Astrocyte of the cerebellum (primary cell): ENCODE results near the gene SDK2.

ENCODE experiments used
- DNase-seq: peaks from one replicate; pipeline ENCODE4 v3.0.0-alpha.2; 2011; ENCODE audit warnings: low read depth
- H3K4me3 ChIP-seq: 2 replicates; pipeline ENCODE4 v1.5.1; 2011; ENCODE audit warnings: mild to moderate bottlenecking, low read depth, low read length, moderate library complexity
- in situ Hi-C: cut with HindIII; loops from 2 replicates; pipeline ENCODE4 v1.10.0; 2017; ENCODE audit warnings: low sequenced_read_pairs
- TF ChIP-seq, protein P1 (sequence below): IDR thresholded peaks from 2 replicates; pipeline ENCODE4 v1.5.1; 2012; ENCODE audit warnings: low read length, low read depth, moderate library complexity, mild to moderate bottlenecking; ENCODE audit errors: missing control alignments

SDK2 gene

DNA sequence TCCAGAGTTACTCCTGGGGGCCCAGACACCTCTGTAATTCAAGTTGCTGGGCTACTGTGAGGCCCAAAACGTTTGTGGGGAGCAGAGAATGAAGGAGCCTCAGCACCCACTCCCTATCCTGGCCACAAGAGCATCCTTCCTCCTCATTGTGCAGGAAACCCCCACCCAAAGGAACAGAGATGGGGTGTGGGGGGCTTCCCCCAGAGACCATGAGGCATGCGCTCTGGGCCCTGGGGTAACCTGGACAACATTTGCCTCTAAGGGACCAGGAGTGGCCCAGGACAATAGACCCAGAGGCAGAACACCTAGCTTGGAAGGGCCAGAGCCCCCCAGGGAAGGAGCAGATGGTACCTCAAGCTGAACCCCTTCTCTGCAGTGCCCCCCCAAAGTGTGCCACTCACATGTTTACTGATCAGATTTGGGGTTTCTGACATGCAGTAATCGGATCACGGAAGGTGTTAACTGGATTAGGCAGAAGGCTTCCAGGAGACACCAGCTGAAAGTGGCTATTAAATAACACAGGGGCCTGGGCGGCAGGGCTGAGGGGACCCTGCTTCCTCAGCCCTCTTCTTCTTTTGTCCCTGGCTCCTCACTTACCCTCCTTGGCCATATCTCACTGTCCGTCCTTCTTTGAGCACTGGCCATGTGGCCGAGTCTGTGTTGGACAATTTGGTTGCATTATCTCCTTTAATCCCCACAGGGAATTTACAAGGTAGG, 50.8 kb downstream of the SDK2 start:
- in situ Hi-C loops: no loop called here
- no peak overlapping the region for H3K4me3 ChIP-seq
- TF ChIP-seq, protein P1, sequence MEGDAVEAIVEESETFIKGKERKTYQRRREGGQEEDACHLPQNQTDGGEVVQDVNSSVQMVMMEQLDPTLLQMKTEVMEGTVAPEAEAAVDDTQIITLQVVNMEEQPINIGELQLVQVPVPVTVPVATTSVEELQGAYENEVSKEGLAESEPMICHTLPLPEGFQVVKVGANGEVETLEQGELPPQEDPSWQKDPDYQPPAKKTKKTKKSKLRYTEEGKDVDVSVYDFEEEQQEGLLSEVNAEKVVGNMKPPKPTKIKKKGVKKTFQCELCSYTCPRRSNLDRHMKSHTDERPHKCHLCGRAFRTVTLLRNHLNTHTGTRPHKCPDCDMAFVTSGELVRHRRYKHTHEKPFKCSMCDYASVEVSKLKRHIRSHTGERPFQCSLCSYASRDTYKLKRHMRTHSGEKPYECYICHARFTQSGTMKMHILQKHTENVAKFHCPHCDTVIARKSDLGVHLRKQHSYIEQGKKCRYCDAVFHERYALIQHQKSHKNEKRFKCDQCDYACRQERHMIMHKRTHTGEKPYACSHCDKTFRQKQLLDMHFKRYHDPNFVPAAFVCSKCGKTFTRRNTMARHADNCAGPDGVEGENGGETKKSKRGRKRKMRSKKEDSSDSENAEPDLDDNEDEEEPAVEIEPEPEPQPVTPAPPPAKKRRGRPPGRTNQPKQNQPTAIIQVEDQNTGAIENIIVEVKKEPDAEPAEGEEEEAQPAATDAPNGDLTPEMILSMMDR: no peak
- DNase-seq: no peak

DNA sequence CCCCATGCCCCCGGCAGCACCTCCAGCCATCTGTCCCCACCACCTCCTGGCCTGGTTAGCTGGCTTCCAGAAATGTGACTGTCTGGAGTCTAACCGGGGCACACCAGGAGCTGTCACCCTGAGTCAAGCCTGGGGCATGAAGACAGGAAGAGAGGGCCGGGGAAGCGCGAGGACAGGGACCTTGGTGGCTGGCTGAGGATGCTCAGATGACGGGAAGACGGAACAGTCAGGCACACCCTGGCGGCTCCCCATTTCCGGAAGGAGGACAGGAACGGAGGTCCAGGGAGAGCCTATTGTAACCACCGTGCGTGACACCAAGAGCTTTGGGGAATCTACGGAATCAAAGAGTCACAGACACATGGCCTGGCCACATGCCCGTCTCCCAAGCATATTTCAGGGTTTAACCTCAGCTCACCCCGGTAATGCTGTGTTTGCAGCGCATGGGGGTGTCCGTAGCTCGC, 51.7 kb downstream of the SDK2 start:
- DNase-seq: no peak
- TF ChIP-seq, protein P1: no peak
- H3K4me3 ChIP-seq: no peak overlapping the region
- in situ Hi-C loops: no loop called here

DNA sequence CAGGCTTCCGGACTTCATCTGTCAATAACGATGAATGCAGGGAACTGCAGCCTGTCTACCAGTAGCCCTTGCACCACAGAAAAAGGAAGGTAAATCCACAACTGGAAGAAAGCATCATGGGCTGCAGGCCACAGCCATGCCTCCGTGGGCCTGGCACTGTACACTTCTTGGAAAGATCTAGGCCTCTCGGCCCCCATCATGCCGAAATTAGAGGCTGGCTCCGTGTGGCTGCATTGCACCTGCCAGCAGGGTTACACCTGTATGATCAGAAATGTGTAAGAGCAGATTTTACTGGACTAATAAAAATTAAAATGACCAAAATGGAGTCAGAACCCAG, 52.2 kb downstream of the SDK2 start:
- no peak overlapping the region for H3K4me3 ChIP-seq
- TF ChIP-seq, protein P1: no peak
- DNase-seq: no peak
- in situ Hi-C loops: no loop called here

DNA sequence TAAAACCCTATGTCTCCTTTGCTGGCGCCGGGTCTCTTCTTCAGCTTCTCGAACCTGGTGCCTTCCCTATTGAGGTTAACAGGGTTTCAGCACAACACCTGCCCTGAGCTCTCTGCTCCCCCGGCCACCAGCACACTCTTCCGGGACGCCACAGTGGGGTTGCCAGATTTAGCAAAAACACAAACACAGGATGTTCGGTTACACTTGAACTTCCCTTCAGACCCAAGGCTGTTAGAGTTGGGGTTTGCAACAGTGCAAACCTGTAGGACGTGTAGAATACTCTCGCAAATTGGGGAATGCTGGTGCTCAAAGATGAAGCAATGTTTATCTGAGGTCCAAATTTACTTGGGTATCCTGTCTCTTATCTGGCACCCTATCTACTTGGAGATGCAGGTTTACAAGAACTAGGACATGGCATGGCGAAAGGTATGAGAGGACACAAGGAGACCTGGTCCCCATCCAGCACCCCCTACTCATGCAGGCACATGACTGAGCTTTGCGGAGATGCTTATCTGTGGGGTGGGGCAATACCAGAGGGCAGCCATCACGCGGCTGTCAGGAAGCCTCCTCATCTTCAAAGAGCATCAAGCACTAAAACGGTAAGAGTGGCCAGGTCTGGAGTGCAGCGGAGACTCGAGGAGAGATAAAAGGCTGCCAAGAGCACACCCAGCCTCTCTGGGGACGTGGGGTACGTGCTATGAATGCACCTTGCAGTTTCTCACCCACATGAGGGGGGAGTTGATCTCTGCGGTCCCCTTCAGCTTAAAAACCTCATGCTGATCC, 52.8 kb downstream of the SDK2 start:
- in situ Hi-C loops: no loop called here
- TF ChIP-seq, protein P1: no peak
- no peak overlapping the region for H3K4me3 ChIP-seq
- DNase-seq: no peak

DNA sequence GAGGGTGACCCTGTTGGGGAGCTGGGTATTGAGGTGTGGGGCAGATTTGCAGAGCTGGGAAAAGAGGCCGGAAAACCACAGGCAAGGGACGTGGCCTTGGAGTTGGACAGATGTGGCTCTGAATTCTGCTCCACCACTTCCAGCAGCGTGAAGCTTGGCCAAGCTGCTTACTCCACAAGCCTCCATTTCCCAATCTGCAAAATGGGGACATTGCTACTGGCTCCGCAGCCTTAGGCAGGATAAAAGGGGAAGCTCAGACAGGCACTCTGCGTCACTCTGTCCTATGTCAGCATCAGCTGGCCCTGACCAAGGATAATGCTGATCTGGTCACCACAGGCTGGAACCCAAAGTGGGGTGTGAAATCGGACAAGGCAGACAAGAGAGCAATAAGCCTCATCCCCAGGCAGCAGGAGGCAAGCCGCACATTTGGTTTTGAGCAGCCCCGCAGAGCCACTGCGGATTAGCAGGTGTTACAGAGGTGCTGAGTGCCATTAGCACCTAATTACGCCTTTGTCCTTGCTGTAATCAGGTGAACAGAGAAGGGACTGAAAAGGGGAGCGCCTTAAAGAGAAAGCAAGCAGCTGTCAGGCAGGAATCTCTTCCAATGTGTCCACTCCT, 54.8 kb downstream of the SDK2 start:
- no peak overlapping the region for H3K4me3 ChIP-seq
- TF ChIP-seq, protein P1: no peak
- DNase-seq: no peak
- in situ Hi-C loops: no loop called here

DNA sequence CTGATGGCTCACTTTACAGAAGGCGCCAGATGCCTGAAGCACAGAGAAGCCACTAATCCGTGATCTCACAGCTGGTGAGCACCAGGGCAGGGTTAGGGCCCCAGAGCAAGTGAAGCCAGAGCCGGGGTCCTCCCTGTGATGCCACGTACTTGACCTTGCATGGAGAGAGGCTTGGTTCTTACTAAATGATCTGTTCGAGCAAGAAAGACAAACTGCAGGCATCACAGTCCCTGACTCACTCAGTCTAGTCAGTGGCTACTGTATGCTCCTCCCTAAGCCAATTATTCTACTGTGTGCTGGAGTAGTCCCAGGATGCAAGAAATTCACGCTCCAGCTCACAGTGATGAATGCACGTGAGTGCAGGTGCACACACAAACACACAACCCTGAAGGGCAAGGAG, 55.4 kb downstream of the SDK2 start:
- no peak for DNase-seq
- TF ChIP-seq, protein P1: no peak
- H3K4me3 ChIP-seq: no peak overlapping the region
- in situ Hi-C loops: no loop called here
